OCI-LY3 (cell line): ENCODE measurements around the gene ME3.

Source experiments
- EZH2phosphoT487 ChIP-seq: fragments of 200-600 bp; shearing (Covaris generic); IDR thresholded peaks from 2 replicates; pipeline ENCODE4 v1.6.1; 2018; ENCODE audit warnings: antibody characterized with exemption, mixed run types, low read depth
- TF ChIP-seq, protein P1 (sequence below): fragments of 200-600, 300-600 bp; sonication (generic); IDR thresholded peaks from 2 replicates; pipeline ENCODE4 v1.5.1; 2014; ENCODE audit warnings: antibody characterized with exemption, low read length, low read depth

DNA sequence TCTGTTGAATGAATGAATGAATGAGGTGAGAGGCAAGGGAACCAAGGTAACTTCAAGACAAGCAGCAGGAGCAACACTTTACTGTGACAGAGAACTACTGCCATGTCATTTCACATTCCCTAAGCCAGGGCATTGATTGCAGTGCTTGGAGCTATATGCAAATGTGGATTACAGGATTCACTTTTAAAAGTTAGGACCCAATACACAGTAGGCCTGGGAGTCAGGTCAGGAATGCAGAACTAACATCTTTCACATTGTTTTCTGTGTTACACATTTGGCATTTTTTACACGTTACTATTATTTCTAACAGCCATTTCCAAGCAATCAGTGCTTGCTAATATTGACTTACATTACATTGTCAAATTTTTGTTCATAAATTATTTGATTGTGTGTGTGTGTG is 26.2 kb upstream of the ME3 start:
- TF ChIP-seq, protein P1, sequence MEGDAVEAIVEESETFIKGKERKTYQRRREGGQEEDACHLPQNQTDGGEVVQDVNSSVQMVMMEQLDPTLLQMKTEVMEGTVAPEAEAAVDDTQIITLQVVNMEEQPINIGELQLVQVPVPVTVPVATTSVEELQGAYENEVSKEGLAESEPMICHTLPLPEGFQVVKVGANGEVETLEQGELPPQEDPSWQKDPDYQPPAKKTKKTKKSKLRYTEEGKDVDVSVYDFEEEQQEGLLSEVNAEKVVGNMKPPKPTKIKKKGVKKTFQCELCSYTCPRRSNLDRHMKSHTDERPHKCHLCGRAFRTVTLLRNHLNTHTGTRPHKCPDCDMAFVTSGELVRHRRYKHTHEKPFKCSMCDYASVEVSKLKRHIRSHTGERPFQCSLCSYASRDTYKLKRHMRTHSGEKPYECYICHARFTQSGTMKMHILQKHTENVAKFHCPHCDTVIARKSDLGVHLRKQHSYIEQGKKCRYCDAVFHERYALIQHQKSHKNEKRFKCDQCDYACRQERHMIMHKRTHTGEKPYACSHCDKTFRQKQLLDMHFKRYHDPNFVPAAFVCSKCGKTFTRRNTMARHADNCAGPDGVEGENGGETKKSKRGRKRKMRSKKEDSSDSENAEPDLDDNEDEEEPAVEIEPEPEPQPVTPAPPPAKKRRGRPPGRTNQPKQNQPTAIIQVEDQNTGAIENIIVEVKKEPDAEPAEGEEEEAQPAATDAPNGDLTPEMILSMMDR, result no peak
- no peak for TF ChIP-seq EZH2phosphoT487
